GM10847 (cell line): ENCODE data around the gene TNFSF10.

Experiments used
- POLR2A ChIP-seq: IDR thresholded peaks from 2 replicates; pipeline ENCODE4 v1.6.1; 2011; ENCODE audit not compliant: insufficient read length; ENCODE audit errors: extremely low read depth

Gene TNFSF10

DNA sequence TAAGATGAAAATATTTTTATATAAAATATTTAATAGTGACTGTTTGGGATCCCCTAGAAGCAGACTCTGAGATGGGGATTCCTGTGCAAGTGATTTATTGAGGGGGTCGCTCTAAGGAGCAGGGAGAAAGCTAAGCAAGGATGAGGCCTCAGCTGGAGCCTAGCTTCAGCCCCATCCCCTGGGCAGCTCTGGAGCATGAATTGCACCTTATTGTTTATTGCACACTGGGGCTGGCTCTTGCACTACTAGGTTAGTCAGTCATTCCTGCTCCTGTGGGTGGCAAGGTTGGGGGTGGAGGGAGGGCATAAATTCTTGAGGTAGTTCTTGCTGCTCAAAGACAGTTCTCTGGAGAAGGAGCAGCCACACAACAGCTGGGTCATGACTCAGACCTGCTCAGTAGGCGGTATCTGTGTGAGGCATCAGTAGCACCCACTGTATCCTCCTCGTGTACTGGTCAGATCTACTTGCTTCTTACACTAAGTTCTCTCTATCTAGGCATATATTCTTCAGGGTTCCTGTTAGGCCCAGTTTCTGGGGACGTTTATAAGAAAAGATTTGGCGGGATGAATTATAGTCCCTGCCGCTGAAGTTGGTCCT is 27.2 kb upstream of the TNFSF10 start:
- no peak for TF ChIP-seq POLR2A

DNA sequence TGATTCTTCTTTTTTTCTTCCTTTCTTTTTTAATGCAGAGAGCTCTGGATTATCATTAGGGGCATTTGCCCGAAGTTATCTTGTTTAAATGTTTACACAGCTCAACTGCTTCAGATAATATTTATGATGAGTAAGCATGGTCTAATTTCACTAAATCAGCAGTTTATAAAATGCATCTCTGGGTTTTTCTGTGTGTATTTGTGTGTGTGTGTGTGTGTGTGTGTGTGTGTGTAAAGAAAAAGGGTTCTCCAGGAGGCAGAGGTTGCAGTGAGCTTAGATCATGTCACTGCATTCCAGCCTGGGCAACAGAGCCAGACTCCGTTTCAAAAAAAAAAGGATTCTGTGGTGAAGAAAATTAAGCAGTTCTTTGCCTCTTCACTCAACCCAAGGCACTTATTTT is 25.9 kb upstream of the TNFSF10 start:
- no peak for TF ChIP-seq POLR2A

DNA sequence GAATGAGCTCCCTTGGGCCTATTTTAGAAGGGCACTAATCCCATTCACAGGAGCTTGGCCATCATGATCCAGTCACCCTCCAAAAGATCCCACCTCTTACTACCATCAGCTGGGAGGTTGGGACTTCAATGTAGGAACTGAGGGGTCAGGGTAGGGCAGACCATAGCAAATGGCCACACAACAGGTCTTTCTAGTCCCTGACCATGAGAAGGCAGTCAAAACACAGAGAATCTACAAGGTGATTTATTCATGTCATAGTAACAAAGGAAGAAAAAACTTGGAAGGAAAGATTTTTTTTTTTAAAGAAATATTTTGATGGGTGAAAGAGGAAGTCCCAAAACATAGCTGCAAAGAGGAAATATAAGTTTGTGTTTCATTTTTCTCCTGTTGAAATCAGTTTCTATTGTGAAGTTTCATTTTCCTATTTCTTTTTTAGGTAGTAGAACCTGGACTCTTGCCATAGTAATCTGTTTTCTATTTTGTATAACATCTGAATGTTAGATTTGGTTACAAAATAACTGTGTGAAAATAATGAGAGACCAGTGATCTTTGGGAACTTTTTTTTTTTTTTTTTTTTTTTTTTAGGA is 23.5 kb upstream of the TNFSF10 start:
- no peak for TF ChIP-seq POLR2A

DNA sequence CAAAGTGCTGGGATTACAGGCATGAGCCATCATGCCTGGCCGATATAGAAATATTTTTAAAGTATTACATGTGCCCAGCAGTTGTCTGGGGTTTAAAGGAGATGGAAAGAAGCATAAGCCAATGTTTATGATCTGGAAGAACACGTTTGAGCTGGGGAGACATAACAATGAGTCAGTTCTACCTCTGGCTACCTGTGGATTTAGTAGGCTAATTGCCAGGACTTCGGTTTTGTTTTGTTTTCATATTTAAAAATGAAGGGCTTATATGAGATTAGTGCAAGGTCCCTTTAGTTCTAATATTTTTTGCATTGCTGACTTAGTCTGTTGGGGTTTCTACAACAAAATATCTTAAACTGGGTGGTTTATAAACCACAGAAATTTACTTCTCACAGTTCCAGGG is 22.9 kb upstream of the TNFSF10 start:
- no peak for TF ChIP-seq POLR2A

DNA sequence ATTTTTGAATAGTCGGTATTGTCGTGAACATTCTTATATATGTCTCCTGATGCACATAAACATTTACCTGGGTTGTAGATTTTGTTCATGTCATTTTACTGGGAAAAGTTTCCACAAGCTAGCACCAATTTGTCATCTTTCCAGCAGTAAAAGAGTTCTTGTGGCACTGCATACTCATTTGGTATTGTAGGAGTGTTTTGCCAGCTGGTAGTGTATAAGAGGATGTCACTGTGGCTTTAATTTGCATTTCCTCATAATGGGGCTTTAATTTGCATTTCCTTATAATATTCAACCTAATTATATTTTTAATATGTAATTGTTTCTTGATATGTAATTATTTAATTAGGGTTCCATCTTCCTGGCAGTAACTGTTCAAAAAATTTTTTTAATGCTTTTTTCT is 21.2 kb upstream of the TNFSF10 start:
- no peak for TF ChIP-seq POLR2A

DNA sequence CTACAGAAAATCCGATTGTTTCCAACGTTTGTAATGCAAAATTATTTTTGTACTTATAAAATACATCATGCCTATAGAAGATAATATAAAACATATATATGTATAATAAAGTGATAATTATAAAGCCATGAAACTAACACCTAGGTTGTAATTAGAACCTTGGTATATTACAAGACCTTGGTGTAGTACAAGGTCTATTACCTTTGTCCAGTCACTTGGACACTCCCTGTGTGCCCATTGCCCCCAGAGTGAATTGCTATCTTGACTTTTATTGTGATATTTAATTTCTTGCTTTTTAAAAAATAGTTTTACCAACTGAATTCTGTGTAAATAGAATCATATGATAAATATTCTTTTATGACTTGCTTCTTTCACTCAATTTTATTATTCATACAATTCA is 20.7 kb upstream of the TNFSF10 start:
- TF ChIP-seq POLR2A: no peak

DNA sequence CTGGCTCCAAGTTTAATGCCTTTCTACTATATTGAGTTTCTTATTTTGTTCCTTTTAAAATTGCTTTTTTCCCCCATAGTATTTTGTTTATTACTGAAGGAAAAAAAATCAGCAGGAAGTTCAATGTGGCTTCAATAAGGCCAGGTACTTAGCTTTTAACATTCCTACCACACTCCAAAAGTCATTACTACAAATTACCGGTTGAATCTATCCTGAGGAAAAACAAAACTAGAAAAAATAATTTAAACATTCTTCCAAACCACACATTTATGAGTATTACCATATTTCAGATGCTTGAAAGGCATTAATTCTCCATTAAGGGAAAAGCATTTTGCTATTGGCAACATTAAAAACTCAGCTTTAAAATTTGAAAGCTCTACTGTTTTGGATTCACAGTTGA is 20.2 kb upstream of the TNFSF10 start:
- TF ChIP-seq POLR2A: no peak

DNA sequence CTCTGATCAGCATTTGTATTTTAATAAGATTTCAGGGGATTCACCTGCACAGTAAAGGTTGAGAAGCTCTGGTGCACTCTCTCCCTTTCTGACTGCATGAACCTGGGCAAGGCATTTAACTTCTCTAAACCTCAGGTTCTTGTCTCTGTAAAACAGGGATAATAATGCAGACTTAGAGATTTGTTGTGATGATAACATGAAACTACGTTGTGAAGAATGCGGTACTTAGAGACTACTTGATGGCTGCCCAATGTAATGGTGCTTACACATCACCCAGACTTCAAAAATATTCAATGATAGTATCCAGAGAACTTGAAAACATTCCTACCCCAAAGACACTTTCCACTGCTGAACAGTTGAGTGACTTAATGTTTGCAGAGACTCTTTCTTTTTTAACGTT is 19.8 kb upstream of the TNFSF10 start:
- no peak for TF ChIP-seq POLR2A

DNA sequence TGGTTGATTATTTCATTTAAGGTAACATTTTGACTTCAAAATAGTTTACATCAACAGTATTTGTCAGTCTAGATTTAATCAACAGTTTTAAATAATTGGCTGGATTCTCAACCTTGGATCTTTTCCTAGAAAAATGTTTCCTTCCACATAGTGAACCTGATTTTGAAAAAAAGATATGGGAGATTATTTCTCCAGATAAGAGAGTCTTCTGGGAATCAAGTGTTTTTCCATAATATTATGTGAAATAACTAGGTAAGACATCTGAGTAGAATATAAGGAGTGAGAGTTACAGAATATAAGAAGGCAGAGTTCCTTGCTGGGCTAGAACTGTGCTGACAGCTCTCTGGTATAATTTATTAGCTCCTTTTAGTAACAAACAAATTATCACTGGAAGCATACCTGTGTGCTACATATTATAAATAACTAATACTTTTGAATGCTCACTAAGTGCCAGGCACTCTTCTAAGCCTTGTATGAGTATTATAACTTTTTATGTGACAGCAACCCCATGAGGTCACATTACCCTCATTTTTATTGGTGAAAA is 18.8 kb upstream of the TNFSF10 start:
- TF ChIP-seq POLR2A: no peak

DNA sequence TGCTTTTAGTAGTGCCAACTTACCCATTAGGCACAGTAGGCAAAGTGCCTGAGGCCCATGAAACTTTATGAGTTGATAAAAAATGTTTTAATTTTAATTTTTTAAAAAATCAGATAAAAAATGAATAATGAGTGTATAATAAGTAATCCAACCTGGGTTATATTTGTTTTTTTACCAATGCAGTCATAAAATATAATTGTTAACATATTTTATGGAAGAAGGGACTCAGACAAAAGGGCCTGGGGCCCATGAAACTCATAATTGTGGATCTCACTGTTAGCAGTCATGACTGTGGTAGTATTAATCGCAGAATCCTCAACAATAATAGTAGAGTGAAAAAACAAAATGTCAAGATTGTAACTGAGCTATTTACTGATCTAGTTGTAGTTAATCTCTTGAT is 16.8 kb upstream of the TNFSF10 start:
- no peak for TF ChIP-seq POLR2A

DNA sequence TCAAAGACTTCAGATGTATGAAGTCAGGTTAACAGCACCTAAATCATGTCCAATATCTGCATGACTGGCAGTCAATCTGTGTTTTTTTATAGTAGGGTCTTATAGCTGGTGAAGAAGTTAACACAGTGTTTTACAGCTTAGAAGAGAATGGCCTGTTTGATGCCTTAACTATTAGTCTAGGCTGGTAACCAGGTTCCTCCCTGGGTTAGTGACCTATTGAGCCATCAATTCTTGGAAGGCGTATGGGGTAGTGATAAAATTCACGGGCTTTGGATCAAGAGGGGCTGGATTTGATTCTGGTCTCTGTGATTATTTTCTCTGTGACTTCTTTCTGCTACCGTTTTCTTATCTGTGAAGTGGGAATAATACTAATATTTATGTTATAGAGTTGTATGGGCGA is 16.0 kb upstream of the TNFSF10 start:
- TF ChIP-seq POLR2A: no peak

DNA sequence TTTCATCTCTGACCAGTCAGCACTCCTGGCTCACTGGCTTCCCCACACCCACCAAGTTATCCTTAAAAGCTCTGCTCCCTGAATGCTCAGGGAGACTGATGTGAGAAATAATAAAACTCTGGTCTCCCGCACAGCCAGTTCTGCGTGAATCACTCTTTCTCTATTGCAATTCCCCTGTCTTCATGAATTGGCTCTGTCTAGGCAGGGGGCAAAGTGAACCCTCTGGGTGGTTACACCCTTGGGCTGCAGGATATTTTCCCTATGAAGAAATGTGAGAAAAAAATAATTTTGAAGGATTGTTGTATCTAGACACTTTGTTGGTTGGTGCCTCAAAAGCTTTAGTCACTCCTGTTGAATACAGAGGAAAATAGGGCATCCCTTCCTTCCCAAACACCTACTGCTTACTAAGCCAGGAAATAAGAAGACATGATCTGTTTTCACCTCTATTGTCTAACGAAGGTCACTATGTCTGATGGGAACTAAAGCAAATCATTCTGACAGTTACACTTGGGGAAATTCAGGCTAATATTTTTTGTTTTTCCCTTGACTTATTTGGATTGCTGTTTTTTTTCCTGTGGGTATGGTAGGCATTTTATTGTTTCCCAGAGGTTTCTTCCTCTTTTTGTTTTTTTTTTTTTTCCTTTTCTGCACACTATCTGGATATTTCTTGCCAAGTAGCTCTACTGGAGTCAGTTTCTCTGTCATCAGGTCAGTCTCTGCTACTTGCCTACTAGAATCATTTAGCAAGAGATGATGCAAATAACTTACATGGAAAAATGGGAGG is 15.3 kb upstream of the TNFSF10 start:
- TF ChIP-seq POLR2A: no peak

DNA sequence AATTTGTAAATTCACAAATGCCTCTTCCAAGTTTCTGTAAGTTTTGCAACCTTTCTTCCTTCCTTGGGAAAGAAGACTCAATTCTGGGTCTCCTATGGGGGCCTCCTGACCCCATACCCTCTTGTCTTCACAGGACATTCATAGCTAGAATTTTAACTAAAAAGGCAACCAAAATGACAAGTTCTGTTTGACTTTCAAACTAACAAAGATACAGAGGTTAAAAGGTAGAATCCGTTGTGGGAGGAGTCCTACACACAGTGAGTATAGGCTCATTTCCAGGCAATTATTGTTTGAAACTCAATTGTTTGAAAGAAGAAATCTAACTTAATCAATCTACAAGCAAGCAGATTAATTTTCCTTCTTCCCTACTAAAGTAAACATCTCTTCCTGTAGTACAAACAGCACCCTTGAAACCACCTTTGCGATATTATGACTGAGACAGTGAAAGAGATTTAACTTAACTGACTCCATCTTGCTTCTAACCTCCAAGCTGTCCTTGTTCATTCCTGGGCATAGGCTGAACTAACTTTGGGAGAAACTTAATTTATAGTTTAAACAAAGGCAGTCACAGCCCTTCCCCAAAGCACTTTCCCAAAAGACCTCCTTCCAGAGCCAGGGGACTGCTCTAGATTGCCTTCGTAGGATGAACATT is 14.4 kb upstream of the TNFSF10 start:
- TF ChIP-seq POLR2A: no peak

DNA sequence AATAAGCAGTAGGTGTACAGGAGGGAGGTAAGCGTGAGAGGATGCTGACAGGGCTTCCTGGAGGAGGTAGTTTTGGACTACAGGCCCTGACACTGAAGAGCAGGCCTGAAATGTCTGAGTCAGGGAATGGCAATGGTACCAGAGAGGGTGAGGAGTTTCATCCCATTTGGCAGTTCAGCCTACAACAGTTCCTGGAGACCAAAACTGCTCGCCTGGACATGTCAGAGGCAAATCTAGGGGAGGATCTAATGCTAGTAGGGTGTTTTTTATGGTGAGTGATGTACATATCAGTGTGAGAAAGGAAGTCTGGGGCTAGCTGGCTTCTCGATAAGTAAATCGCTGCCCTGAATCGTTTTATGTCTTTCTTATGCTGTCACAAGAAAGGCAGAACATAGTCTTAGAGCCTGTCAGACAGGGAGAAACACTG is 13.8 kb upstream of the TNFSF10 start:
- TF ChIP-seq POLR2A: no peak

DNA sequence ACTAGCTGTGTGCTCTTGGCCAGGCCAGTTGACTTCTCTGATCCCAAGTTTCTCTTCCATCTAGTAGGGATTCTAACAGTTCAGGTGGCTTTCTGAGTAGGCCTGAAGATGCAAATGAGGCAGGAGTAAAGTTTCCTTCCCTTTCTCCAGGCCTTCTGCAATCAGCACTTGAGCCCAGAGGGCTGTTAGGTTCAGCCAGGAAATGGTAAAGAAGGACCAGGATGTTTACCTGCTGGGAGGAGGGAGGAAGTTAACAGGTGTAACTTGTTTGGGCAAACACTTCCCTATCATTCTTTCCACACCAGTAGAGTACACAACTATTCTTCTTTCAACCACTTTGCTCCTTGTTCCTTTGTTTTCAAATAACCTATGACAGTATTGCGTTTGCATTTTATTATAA is 13.3 kb upstream of the TNFSF10 start:
- no peak for TF ChIP-seq POLR2A

DNA sequence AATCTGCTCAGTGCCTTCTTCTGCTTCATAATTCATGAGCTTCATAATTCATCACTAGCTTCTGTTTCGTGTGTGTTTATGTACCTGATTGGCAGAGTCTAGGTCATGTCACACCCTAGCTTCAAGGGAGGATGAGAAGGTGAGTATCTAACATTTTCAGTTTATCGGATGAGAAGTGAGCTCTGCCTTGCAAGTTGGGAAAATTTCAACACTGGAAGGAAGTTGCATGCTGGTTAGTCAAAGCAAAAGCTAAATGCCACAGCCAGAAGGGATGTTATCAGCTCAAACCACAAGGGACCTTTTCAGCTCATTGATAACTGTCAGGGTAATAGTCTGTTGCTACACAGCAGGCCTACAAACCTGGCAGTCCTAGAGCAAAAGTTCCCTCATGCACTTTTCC is 7.3 kb upstream of the TNFSF10 start:
- TF ChIP-seq POLR2A: no peak
